ENCODE measurements around the gene PTTG1.

PTTG1 gene

DNA sequence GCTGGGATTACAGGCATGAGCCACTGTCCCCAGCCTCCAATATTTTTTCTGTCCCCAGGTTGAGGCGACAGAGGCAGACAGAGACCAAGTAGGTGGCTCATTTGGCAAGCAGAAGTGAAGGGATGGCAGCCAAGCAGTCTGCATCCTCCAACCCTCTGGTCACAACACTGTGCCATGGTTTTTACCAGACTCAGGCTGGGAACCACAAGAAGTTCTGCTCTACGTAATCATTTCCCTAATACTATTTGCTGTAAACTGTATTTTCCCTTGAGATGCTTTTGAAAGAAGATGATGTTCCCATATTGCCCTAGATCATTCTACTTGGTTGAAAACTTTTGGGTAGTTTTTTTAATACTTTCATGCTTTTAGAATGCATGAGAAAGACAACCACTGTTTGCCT is 40.5 kb downstream of the PTTG1 start:
- TF ChIP-seq, protein P1, sequence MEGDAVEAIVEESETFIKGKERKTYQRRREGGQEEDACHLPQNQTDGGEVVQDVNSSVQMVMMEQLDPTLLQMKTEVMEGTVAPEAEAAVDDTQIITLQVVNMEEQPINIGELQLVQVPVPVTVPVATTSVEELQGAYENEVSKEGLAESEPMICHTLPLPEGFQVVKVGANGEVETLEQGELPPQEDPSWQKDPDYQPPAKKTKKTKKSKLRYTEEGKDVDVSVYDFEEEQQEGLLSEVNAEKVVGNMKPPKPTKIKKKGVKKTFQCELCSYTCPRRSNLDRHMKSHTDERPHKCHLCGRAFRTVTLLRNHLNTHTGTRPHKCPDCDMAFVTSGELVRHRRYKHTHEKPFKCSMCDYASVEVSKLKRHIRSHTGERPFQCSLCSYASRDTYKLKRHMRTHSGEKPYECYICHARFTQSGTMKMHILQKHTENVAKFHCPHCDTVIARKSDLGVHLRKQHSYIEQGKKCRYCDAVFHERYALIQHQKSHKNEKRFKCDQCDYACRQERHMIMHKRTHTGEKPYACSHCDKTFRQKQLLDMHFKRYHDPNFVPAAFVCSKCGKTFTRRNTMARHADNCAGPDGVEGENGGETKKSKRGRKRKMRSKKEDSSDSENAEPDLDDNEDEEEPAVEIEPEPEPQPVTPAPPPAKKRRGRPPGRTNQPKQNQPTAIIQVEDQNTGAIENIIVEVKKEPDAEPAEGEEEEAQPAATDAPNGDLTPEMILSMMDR (IDR thresholded peaks at IDR 0.05; ENCODE audit: low read depth, low read length) = no peak
- TF ChIP-seq, protein P2, sequence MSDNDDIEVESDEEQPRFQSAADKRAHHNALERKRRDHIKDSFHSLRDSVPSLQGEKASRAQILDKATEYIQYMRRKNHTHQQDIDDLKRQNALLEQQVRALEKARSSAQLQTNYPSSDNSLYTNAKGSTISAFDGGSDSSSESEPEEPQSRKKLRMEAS (IDR thresholded peaks at IDR 0.05; ENCODE audit: low read depth, low read length) = no peak
- TF ChIP-seq POLR2A (IDR thresholded peaks at IDR 0.05; ENCODE audit: extremely low read depth, insufficient read length) (no peak), MYC (IDR thresholded peaks at IDR 0.05; ENCODE audit: low read depth, low read length) (no peak)
- DNase-seq (ENCODE audit: low read depth) = no peak
- no peak overlapping the region for H3K4me3 ChIP-seq (ENCODE audit: low read depth, low read length)

DNA sequence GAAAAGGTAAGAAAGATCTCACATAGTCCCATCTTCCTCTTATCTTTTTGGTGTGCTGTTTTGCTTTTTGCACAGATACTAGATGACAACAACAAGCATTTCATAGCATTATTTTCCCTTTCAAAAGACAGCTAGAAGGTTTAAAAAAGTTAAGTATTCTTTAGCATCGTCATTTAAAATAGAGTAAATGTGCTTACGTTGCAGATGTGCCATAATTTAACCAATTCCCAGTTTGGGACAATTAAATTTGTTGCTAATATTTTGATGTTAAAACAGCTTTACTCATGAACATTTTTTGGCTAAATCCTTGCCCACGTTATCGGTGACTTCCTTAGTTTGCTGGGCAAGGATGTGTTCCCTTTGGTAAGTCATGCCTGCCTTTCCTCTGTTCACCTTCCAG is 41.6 kb downstream of the PTTG1 start:
- no peak overlapping the region for H3K4me3 ChIP-seq (ENCODE audit: low read depth, low read length)
- TF ChIP-seq MYC (IDR thresholded peaks at IDR 0.05; ENCODE audit: low read depth, low read length) (no peak), POLR2A (IDR thresholded peaks at IDR 0.05; ENCODE audit: extremely low read depth, insufficient read length) (no peak)
- TF ChIP-seq, protein P2 (IDR thresholded peaks at IDR 0.05; ENCODE audit: low read depth, low read length) = no peak
- TF ChIP-seq, protein P1 (IDR thresholded peaks at IDR 0.05; ENCODE audit: low read depth, low read length) = no peak
- DNase-seq (ENCODE audit: low read depth) = no peak

DNA sequence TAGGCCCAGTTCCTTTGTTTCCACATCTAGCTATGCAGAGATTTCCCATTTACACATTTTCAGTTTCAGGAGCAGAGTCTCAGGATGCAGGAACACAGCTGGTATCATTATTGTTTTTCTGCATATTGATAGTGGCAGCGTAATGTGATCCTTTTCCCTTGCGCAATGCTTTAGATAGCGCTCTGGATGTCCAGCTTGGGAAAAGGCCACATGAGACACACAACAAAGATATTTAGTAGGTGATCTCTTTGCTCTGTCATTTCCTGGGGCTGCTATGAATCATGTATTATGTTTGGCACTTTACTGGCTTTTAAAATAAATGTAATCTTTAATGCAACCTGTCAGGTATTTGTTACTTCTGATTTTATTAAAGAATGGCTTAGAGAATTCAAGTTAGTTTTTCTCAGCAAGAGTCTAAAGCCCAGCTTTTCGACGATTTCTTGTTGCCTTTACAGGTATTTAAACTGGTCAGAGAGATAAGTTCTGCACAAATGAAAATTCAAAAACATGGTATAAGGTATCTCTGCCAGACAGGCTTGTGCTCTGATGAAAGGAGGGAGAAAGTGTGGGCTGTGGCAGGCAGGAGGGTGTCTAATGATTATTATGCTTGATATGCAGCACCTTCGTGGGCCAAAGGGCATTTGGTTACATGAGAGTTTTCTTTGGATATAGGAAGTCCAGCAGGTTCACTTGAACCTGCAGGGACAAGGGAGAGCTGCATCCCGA is 42.2 kb downstream of the PTTG1 start:
- no peak overlapping the region for H3K4me3 ChIP-seq (ENCODE audit: low read depth, low read length)
- peak; percentile 51 for DNase-seq (ENCODE audit: low read depth)
- TF ChIP-seq, protein P1 (IDR thresholded peaks at IDR 0.05; ENCODE audit: low read depth, low read length) = no peak
- TF ChIP-seq MYC (IDR thresholded peaks at IDR 0.05; ENCODE audit: low read depth, low read length) (no peak), POLR2A (IDR thresholded peaks at IDR 0.05; ENCODE audit: extremely low read depth, insufficient read length) (no peak)
- TF ChIP-seq, protein P2 (IDR thresholded peaks at IDR 0.05; ENCODE audit: low read depth, low read length) = no peak

DNA sequence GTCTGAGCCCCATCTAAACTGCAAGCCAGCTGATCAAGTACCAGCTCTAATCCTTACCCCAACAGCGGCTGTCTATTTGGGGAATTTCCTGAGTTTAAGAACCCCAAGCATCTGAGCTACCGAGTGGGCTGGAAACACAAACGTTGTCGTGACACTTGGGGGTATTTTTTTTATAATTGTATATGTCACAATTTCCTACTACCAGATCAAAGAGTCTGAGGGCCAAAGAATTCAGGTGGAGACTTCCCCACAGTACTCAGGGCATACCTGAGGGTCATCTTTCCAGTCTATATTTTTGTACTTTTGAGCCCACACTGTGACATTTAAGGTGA is 42.8 kb downstream of the PTTG1 start:
- no peak for DNase-seq (ENCODE audit: low read depth)
- TF ChIP-seq, protein P1 (IDR thresholded peaks at IDR 0.05; ENCODE audit: low read depth, low read length) = no peak
- no peak for TF ChIP-seq POLR2A (IDR thresholded peaks at IDR 0.05; ENCODE audit: extremely low read depth, insufficient read length)
- TF ChIP-seq, protein P2 (IDR thresholded peaks at IDR 0.05; ENCODE audit: low read depth, low read length) = no peak
- TF ChIP-seq MYC (IDR thresholded peaks at IDR 0.05; ENCODE audit: low read depth, low read length) = no peak
- no peak overlapping the region for H3K4me3 ChIP-seq (ENCODE audit: low read depth, low read length)

DNA sequence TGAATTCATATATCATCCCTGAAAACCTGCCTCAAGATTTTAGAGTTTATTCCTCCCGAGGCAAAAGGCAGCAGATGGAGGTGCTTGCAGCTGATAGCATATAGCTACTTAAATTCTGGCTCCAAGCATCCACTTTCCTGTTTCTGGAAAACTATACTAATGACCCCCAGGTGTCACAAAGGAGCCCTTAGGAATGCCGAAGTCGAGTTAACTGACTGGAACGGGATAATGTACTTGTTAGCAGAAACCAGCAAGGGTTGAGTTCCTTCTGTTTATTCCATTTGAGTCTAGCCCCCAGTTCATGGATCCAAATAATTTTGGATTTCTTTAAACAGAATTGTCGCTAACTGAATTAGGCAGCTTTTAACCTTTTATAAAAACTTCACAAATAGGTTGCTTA is 44.5 kb downstream of the PTTG1 start:
- H3K4me3 ChIP-seq (ENCODE audit: low read depth, low read length) = no peak overlapping the region
- DNase-seq (ENCODE audit: low read depth) = no peak
- TF ChIP-seq, protein P2 (IDR thresholded peaks at IDR 0.05; ENCODE audit: low read depth, low read length) = no peak
- TF ChIP-seq POLR2A (IDR thresholded peaks at IDR 0.05; ENCODE audit: extremely low read depth, insufficient read length) (no peak), MYC (IDR thresholded peaks at IDR 0.05; ENCODE audit: low read depth, low read length) (no peak)
- TF ChIP-seq, protein P1 (IDR thresholded peaks at IDR 0.05; ENCODE audit: low read depth, low read length) = no peak

Data from NB4 (cell line).